Stimulated activated CD4-positive, alpha-beta T cell treated with anti-CD3 and anti-CD28 coated beads, TNF-alpha, amount 100 ng/mL, for 24 hours (primary cell): Measurements from ENCODE around the gene ZC3H7B.

Experiments
- DNase-seq, 3 experiments: peaks; one replicate each; pipeline ENCODE4 v3.0.0-alpha.2; 2020; ENCODE audit warnings: low read depth in 3 of 3

ZC3H7B gene

DNA sequence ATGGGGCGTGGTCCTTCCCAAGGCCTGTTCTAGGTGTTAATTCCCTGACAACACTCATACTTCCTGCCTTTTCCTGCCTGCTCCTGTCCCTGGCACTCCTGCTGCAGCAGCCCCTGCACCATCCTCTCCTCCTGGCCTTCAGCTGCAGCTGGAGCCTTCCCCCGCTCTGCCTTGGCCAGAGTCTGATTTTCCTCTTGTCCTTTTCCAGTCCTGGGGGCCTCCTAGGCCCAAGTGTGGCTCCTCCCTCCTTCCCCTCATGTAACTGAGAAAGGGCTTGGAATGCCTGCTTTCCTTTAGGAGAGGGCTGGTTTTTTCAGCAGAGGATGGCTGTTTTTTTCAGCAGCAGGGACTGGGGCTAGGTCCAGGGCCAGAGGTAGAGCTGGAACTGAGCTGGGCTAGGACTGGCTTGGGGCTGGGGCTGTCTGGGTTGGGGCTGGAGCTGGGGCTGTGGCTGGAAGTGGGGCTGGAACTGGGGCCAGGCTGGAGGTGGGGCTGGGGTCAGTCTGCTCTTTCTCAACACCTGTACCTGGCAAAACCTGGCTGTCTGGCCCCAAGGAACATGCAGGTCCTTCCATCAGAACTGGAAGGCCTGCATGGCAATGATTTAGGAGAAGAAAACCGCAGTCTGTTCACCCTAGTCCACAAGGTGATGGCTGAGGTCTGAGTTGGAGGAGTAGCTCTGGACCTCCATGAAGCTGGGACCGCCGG lies 23.6 kb downstream of the ZC3H7B start:
- DNase-seq: no peak

DNA sequence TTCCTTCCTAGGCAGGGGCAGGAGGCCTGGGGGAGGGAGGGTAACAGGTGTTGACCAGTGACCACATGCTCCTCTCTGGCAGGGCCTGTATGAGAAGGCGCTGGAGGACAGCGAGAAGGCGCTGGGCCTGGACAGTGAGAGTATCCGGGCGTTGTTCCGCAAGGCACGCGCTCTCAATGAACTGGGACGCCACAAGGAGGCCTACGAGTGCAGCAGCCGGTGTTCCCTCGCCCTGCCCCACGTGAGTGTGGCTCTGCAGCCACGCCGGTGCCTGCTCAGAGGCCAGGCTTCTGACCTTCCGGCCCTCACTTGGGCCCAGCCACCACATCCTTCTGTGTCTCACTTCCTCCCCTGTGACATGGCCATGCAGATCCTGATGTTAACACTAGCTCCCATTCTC lies 25.8 kb downstream of the ZC3H7B start:
- no peak for DNase-seq

DNA sequence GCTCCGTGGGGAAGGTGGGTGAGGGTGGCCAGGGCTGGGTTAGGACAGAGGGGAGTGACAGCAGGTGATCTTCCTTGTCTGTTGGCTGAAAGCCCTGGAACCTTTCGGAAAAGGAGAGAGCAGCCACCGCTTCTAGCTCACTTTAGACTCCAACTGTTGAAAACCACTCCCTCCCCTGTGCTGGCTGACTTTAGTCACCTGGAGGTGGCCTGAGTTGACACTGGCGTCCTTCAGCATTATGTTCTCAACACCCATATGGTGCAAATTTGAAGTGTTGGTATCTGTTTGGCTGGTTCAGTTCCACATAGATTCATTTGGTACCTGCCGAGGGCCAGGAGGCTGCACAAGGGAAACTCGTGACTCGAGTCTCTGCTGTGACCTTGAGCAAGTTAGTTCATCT lies 28.8 kb downstream of the ZC3H7B start:
- no peak for DNase-seq

DNA sequence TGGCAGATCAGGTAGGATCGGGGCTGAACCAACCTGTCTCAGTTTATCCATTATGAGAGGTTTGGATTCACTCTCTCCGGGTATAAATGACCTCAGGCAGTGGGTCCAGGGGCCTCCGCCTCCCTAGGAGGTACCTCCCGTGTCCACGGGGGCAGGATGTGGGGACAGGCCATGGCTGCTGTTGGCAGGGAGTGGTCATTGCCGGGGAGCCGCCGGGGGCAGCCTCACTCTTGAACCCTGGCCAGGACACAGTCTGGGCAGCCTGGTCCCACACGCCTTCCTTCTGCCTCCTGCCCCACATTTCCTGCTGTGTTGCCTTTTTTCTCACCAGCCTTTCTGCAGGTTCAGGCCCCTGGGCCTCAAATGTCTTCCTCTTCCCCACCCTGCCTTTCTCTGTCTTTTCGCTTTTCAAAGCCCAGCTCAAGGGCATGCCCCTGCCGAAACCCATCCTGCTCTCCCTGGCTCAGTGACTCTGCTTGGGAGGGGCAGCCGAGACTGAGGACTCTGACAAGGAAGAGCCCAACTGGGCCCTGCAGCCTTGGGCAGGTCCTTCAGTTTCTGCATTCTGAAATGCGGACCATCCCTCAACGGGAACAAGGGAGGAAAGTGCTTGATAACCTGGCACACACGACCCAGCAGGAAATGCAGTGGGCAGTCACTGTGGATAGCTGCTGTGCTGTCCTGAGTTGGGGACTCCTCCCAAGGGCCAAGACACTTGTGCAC lies 31.1 kb downstream of the ZC3H7B start:
- DNase-seq: no peak

DNA sequence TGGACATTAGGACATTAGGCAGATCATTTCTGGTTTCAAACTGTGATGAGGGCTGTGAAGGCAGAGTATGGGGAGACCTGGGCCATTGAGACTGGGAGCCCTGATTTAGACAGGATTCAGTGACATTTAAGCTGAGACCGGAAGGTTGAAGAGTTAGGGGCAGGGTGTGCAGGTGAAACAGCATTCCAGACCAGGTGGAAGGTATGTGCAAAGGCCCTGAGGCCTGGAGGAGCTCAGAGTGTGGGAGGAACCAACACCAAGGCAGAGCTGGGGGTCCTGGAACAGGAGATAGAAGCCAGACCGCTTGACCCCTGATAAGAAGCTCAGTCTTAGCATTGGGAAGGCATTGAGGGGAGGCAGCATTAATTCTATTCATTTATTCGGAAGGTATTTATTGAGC lies 32.5 kb downstream of the ZC3H7B start:
- DNase-seq: no peak

DNA sequence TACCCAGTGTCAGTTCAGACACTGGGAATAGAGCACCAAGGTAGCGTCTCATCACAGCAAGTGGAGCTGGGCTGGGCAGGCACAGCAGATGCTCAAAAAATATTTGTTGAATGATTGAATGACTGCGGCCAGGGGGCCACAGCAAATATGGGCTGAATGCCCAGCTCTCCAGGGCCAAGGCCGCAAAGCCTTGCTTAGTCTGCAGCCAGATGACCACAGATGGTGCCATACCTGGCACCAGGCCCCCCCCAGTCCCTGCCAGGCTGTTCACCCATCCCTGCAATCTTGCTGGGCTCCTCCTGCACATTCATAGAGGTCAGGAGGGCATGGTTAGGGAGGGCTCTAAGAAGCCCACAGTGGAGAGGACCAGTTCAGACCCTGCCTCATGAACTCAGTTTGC lies 32.9 kb downstream of the ZC3H7B start:
- no peak for DNase-seq

DNA sequence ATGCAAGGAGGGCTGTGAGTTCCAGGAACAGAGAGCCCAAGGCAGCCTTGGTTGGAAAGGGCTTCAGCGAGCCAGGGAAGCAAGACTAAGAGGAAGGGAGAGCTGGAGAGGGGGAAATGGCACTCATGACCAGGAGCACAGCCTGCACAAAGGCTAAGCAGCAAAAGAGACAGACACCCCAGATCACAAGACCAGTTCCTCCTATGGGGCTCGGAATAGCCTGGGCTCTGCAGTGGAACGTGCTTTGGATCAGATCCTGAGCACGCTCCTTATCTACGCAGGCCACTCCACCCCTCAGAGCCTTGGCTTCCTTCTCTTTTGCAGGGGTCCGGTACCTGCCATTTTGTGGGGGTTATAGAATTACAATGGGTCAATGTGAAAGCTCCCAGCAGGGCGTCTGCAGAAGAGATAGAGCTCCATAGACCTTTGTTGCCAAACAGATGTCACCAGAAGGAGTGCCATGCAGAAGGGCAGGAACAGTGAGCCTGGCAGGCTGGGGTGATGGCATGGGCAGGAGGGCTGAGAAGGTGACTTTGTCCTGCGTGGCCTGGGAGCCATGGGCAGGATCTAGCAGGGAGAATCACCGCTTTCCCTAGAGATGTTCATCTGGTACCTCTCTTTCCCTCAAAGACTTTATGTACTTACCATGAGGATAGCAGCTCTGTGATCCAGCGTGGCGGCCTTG lies 33.8 kb downstream of the ZC3H7B start:
- DNase-seq: no peak

DNA sequence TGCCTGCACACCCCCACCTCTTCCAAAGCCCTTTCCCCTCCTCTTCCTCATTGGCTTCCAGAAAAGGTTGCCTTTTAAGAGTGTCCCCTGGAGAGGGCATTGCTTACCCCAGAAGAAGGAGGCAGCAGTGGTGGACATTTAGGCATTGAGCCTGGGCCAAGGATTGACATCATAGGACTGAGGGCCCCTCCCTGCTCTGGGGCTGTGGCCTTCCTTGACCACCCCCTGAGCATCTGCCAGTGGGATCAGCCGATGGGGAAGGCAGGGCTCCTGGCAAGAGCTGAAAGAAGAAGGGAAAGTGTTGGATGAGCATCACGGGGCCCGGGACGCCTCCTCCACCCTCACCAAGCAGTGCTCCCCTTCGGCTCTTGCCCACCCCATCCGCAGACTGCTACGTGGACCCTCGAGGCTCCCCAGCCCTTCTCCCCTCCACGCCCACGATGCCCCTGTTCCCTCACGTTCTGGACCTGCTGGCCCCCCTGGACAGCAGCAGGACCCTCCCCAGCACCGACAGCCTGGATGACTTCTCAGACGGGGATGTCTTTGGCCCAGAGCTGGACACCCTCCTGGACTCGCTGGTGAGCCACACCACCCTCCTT lies 37.4 kb downstream of the ZC3H7B start:
- DNase-seq: no peak

DNA sequence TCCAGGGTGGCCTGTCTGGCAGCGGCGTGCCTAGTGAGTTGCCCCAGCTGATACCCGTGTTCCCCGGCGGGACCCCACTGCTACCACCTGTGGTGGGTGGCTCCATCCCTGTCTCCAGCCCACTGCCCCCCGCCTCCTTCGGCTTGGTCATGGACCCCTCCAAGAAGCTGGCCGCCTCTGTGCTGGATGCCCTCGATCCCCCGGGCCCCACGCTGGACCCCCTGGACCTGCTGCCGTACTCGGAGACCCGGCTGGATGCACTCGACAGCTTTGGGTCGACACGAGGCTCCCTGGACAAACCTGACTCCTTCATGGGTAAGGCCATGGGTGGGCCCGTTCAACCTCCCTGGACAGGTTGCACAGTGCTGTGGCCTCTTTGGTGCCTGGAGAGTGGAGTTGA lies 38.5 kb downstream of the ZC3H7B start:
- no peak for DNase-seq

DNA sequence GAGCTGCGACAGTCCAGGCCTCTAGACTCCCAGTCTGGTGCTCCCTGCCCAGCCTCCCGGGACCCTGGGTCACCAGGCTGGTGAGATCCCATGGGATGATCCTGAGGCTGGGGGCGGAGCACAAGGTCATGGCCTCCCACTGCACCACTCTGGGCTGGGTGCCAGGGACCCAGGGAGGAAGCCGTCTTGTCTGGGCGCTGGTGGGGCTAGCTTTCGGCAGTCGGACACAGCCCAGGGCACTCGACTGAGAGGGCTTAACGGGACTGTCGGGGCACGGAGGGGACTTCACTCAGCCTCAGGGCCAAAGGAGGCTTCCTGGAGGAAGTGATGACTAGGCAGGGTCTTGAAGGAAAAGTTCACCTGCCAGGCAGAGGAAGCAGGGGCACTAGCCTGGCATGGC lies 39.0 kb downstream of the ZC3H7B start:
- no peak for DNase-seq

DNA sequence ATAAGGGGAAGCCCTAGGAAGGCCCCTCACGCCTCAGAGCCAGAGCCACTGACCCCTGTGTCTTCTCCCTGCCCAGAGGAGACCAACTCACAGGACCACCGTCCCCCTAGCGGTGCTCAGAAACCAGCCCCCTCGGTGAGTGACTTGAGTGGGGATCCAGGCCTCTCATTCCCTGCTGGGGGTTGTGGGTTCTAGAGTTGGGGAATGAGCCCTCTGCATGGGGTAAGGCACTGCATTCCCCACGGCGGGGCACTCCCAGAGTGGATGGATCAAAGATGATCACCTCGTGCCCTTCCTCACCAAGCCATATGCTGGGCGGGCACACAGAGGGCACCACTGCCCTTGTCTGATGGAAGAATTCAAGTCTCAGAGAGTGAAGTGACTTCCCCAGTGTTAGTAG lies 39.7 kb downstream of the ZC3H7B start:
- DNase-seq: no peak

DNA sequence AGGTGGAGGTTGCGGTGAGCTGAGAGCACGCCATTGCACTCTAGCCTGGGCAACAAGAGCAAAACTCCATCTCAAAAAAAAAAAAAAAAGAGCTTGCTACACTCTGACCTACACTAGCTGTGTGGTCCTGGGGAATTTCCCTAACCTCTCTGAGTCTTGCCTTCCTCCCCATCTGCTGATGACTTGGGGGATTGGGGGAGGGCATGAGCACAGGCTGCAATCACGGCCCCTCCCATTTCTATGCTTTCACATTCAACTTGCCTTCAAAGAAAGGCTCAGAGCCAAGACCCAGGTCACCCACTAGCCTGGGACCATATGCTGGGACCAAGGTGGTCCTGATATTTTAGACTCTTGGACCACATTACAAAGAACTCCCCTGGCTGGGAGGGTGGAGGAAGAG lies 40.7 kb downstream of the ZC3H7B start:
- DNase-seq: peak in 1 of 3 experiments; percentile 10

DNA sequence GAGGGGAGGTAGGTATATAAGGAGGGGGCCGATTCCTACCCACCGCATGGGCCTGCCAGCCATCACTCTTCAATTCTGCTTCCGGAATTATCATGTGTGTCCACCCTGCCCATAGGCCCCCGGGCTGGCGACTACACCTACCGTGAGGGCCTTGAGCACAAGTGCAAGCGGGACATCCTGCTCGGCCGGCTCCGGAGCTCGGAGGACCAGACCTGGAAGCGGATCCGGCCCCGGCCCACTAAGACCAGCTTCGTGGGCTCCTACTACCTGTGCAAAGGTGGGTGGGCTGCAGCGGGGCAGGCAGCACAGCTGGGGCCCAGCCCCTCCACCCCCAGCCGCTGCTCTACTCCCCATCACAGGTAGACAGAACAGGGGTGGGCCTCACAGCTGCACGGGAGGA lies 42.0 kb downstream of the ZC3H7B start:
- DNase-seq: no peak

DNA sequence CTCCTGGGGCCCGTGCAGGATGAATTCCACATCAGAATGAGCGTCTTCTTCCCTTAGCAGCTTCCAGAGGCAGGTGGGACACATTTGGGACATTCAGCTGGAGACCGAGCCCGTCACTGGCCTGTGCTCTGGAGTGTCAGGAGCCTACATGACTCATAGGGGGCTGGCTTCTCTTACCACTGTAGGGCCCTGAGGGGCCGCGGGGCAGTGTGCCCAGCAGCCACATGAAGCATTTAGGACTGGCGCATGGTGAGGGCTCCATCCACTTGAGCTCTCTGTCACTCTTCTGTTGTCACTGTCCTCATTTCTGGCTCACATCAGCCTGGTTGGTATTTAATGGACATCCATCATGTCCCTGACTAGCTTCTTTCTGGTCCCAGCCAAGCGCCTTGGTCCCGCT lies 42.4 kb downstream of the ZC3H7B start:
- no peak for DNase-seq

DNA sequence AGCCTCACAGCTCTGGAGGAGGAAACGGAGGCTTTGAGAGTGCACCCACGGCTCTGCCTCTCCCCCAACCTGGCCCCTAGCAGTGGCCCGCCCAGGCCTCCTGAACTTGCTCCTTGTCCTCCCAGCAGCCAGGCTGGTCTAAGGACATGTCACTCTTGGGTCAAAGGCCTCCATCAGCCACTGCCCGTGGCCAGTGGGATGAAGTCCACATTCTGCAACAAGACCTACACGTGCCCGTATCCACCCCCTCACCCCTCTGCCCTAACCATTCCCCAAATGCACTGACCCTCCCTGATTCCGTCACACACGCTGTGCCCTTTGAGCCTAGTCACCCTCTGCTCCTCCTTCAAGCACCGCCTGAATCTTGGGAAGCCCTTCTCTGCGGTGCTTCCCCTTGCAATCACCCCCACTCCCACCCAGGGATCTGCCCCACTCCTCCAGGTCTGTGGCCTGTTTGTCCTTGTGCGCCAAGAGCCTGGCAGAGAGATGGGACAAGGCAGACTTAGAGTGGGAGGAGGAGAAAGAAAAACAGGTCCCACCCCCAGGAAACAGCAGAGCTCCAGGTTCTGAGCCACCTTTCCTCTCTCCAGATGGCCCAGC lies 43.0 kb downstream of the ZC3H7B start:
- DNase-seq: no peak

DNA sequence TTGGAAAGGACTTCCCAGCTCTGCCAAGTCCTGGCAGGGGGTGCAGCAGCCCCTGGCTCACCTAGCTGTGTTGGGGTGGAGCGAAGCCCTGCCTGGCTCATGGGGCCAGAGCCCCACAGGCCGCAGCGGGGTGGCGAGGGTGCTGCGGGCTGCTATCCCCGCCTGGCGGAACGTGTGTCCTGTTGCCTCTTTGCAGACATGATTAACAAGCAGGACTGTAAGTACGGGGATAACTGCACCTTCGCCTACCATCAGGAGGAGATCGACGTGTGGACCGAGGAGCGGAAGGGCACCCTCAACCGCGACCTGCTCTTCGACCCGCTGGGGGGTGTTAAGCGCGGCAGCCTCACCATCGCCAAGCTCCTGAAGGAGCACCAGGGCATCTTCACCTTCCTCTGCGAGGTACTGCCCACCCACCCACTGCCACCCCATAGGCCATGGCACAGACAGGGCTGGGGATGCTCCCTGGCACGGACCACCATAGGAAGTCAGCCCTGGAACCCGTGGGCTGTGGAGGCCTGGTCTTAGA lies 44.5 kb downstream of the ZC3H7B start:
- no peak for DNase-seq

DNA sequence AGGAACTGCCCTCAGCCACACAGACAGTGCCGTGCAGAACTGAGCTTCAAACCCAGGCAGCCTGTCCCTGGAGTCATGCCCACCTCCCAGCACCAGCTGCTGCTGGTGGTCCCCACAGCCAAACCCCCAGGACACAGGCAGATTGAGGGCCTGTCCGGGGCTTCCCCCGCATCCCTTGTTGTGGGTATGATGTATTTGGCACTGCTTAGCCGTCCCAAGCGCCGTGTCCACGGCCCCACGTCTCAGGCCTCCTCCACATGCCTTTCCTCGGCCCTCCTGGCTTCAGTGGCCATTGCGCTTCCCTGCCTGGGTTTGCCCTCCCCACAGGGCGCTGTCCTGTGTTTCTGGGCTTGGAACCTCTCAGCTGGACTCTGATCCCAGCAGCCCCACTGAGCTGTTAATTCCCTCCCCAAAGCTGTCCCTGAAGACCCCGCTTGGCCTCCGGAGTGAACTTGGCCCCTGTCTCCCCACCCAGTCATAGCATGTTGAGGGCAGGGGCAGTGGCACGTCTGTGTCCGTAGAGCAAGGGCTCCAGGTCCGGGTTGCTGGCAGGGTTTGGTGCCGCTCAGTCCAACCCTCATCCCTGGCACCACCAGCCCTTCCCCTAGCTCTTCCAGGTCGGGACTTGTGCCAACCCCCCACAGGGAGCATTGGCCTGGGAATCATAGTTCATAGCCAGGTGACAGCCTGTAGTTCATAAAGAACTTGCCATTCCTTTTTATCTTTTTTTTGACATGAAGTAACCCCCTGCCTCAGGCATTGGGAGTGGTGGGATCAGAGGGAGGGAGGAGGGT lies 45.9 kb downstream of the ZC3H7B start:
- no peak for DNase-seq

DNA sequence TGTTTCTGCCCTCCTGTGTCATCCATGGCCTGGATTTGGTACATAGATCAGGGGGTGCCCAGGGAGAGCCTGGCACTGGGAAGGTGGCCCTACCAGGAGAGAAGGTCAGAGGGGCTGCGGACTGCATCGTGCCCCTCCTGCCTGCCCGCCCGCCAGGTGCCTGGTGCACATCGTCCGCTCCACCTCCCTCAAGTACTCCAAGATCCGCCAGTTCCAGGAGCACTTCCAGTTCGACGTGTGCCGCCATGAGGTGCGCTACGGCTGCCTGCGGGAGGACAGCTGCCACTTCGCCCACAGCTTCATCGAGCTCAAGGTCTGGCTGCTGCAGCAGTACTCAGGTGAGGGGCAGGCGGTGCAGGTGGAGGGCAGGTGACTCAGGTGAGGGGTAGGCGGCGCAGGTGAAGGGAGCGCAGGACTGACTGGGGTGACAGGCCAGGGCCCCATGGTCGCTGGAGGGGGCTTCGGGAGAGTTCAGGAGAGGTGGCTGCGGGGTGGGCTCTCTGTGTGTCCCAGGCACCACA lies 47.7 kb downstream of the ZC3H7B start:
- DNase-seq: no peak

DNA sequence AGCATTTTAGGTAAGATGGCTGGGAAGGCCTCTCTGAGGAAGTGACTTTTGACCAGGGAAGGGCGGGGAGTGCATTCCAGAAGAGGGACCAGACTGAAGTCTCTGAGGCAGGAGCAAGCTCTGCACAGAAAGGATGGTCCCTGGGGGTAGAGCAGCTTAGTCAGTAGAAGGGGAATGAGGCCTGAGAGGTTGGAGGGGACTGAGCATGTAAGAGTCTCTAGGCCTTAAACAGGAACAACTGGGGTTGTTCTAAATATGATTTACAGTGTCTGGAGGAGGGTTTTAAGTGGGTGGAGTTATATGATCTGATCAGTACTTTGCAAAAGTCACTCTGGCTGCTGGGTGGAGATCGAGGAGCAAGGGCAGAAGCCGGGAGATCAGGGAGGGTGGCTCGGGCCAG lies 48.8 kb downstream of the ZC3H7B start:
- DNase-seq: no peak

DNA sequence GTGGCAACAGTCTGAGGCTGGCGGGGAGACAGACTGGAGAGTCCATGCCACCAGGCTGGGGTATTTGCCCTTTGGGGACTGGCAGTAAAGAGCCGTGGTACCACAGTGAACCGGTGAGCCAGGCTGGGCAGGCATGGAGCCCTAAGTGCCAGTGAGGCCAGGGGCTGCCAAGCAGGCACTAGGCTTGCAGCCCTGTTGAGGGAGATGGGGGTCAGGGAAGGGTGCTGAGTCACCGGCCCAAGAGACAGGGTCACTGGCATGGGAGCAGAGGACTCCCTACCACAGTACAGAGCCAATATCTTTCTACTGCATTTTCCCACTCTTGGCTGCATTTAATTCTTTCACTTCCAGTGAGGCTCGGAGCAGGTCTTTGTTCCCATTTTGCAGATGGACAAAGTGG lies 49.7 kb downstream of the ZC3H7B start:
- no peak for DNase-seq

DNA sequence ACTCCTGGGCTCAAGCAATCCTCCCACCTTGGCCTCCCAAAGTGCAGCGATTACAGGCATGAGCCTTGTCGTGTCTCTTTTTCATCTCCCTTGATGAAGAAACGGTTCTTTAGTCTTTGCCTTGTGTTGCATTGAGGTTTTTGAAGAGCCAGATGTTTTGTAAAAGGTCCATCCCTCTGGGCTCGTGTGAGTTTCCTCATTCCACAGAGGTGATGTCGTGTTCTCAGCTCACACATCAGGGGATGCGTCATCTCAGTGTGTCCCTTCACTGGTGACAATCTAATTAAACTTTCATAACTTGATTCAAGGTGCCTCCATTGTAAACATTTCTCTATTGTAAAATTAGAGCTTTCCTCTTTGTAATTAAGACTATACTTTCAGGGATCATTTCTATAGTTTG lies 50.7 kb downstream of the ZC3H7B start:
- DNase-seq: no peak
